Midbrain (tissue), 1 donor: ENCODE data around the gene UBE2O.

Source experiments
- DNase-seq: peaks from one replicate; lab custom pipeline; 2025; lab: John Stamatoyannopoulos, UW

Gene UBE2O

DNA sequence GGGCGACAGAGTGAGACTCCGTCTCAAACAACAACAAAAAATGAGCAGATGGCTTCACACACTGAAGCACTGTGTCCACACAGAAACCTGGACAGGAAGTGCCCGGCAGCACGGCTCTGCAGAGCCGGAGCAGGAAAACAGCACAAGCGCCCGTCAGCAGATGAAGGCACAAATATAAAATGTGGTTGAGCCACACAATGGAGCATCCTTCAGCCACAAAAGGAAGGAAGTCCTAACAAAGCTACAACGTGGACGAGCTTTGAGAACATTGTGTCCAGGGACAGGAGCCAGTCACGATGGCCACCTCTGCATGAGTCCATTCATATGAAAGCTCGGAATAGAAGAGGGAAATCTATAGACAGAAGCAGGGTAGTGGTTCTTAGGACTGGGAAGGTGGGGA, 32.6 kb upstream of the UBE2O start:
- DNase-seq, result peak; percentile 63

DNA sequence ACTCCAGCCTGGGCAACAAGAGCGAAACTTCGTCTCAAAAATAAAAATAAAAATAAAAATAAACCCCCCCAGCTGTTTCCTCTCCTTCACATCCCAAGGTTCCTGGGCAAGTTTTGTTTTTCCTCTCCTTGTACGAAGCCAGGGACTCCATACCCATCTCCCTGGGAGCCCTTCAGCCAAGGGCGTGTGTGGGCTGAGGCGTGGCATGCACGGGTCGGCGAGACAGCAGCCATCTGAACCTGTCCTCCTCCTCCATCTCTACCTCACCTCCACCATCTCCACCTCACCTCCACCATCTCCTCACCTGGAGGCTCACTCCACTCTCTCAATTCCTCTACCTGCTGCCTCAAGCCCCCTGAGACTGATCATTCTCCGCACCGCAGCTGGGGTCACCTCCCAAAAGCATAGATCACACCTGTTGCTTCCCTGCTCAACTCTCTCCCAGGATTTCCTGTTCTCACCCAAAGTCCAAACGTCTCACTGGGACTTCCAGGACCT, 31.3 kb upstream of the UBE2O start:
- no peak for DNase-seq

DNA sequence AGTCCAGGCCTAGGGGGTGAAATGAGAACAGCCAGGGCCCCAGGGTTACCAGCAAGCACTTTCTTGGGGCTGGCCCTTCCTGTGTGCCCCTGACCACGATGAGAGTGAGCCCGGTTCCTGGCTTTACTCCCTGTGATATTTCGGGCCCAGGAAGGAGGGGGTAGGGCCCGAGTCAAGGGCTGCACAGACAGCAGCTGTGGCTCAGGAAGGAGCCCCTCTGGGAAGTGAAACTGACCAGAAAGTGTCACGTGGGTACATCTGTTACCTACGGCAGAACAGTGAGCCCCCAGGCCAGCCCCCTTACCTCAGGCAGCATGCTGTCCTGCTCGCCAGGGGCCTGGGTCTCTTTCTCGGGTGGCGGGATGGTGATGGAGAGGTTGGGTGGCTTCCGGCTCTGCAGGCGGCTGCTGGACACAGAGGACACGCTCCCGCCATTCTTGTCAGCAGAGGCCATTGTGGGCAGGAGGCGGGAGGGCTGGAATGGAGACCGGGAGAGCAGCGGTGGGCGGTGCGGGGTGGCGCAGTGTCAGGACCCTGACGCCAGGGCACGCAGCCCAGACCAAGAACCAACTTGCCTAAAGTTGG, 28.2 kb upstream of the UBE2O start:
- peak; percentile 30 for DNase-seq

DNA sequence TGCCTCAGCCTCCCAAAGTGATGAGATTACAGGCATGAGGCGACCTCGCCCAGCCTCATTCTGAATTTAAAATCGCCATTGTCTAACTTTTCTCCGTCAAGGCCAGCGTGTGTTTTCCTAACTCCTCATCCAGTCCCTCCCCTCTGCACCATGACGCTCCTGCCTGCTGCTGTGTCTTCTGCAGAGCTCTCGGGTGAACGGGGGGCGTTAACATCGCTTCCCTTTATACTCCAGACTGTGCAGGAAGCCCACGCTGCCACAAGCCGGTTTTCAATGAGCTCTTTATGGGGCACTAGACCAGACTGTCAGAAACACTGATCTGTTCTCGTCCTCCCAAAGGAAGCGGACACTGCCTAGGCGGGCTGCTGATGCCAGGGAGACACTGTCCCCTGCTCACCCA, 27.7 kb upstream of the UBE2O start:
- DNase-seq, result no peak

DNA sequence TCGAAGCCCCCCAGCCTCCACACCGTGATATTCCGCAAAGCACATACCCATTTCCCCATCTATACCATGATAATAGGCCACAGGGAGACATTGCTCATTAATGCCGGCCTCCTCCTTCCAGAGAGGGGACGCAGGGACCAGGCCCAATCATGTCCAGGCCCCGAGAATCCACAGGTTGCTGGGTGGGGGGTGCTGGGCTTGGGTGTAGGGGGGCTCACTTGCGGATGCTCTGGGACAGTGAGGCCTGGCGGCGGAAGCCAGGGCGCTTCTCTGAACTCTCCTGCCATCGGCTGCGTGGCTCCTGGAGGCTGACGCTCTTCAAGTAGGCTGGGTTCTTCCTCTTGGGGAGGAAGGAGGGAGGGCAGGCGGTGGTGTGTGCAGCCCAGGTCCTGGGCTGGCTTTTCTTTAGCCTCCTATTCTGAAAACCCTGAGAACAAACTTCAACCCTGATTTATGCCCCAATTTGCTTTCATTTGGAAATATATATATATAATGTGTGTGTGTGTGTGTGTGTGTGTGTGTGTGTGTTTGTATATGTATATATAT, 26.6 kb upstream of the UBE2O start:
- no peak for DNase-seq

DNA sequence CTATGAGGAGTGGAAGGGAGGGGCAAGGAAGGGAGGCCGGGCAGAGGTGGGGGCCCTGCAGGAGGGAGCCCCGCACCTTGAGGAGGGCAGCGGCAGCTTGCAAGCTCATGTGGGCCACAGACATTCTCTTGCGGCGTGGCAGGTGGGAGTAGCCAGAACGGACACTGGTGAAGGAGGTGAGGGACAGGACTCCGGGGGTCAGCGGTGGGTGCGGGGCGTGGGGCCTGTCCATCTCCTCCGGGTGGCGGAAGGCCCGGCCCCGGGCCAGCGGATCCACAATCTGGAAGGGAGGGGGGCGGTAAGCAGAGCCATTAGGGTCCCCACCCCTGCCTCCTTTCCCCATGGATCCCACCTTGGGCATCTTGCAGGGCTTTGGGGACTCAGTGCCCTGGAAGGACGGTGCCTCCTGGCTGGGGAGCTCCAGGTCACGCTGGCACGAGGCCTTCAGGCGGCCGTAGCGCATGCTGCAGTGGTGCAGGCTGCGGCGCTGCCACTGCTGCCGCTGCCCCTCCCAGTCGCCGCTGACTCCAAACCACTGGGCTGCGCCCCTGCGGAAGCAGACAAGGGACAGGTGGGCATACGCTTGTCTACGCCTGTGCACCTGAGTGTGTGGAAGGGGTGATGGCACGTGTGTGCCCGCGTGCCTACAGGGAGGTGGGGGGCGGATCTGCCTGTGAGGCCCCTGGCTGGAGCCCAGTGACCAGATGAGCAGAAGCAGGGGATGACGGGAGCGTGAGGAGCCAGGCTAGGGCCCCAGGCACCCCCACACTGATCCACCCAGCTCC, 26.0 kb upstream of the UBE2O start:
- DNase-seq, result no peak

DNA sequence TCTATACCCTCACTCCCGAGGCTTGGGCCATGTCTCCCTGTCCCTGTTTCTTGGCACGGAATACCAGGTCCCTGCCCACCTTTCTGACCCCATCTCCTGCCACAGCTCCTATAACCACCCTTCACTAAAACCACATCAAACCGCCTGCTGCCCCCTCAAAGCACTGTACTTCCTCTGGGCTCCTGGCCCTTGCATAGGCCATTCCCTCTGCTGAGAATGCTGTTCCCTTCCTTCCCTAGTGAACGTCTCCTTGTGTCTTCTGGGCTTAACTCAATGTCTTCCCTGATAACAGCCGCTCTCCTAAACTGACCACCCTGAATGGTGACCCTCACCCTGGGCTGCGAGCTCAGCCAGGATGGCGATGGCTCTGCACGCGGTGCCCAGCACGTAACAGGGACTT, 25.1 kb upstream of the UBE2O start:
- DNase-seq, result no peak

DNA sequence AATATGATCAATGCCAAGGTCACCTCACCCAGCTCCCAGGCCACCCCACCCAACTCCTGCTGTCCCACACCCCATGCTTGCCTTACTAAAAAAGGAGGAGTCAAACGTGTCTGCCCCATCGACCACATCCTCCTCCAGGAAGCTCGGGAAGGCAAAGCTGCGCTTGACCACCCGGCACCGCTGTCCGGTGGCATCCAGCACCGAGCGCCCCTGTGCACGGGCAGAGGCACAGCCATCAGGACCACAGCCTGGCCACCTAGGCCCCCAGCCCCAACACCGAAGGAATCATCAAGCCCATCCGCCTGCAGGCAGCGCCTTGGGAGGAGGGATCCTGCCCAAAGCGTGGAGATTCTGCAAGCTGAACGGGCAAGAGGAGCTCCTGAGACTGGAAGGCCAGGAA, 24.6 kb upstream of the UBE2O start:
- no peak for DNase-seq

DNA sequence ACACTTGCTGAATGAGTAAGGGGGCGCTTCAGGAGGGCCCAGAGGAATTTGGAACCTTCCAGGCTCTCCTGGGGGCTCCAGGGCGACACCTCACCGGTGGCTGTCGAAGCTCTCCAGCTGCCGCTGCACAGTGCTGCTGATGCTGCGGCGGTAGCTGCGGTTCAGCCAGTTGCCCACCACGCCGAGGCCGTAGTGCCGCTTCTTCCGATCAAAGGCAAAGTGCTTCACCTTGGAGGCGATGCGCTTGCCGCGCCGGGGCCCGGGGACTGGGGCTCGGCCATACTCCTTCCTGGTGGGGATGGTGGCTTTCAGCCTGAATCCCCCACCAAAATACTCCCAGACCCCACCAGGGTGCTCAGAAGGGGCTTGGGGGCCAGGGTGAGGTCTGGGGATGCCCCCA, 23.8 kb upstream of the UBE2O start:
- DNase-seq, result no peak

DNA sequence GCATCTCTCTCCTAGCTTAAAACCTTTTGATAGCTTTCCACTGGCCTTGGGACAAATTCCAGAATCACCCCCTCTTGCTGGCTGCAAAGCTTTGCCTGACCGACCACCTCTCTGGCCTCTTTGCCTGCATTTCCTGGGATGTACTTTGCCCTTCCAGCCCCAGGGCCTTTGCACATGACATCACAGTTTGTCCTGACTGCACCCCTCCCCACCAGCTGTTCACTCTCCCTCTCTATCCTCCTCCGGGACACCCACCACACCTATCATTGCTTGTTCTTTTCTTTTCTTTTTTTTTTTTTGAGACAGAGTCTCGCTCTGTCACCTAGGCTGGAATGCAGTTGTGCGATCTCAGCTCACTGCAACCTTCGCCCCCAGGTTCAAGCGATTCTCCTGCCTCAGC, 22.4 kb upstream of the UBE2O start:
- no peak for DNase-seq

DNA sequence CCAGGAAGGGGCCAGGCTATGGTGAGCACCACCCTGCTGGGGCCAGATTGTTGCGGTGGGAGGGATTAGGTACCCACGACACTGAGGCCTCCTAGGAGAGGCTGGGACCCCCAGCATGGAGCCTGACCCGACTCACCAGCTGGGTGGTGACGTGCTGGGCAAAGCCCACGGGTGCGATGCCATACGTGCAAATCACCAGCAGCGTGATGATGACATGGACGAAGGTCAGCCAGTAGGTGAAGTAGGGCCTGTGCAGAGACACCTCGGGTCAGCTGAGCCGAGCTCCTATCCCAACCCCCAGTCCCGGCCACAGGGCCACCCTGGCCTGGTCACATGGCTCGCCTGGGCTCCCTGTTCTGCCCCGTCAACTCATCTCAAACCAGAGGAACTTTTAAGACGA, 21.9 kb upstream of the UBE2O start:
- no peak for DNase-seq

DNA sequence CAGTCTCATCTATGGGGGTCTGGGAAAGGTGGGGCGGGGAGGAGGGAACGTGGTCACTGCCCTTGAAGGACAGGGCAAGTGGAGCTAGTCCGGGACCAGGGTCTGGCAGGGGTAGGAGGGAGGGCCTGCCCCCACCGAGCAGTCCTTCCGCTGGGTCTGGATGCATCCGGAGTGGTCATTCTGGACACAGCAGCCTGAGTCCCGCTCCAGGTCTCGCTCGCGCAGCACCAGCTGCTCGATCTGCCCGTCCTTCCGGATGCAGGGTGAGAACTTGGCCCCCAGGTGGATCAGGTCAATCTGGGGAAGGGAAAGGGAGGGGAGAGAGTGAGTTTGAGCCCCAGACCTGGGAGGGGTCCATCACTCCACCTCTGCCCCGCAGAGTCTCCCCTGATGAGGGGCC, 21.3 kb upstream of the UBE2O start:
- DNase-seq, result no peak

DNA sequence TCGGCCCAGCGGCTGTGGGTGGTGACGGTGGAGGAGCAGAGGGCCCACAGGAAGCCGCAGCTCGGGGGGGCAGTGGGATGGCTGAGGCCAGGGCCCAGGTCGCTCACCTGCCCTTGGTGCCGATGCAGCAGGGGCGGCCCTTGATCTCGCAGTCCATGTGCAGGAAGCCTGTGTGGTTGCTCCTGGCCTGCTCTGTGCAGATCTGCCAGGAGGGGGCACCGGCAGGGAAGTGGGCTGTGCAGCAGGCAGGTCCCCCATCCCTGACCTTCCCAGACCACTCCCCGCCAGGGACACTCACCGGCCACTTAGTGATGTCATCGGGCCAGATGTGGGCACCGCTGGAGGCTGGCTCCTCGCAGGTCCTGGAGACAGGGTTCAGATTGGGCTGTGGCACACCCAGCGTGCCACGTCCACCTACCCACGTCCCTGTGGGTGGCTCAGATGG, 20.6 kb upstream of the UBE2O start:
- DNase-seq, result no peak

DNA sequence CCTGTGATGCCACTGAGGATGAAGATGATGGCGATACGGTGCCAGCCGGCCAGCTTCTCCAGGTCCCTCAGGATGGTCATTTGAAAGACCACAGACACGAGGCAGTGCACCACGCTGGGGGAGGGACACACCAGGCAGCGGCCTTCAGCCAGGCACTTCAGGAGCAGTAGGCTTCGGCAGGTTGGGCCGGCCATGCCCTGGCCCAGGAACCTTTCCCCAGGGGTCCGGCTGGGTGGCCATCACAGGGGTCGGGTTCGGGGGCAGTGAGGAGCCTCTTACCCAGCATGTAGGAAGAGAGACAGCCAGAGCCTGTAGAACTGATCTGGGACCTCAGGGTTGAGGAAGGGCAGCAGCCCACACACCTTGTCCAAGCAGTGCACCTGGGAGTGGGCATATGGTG, 19.8 kb upstream of the UBE2O start:
- no peak for DNase-seq

DNA sequence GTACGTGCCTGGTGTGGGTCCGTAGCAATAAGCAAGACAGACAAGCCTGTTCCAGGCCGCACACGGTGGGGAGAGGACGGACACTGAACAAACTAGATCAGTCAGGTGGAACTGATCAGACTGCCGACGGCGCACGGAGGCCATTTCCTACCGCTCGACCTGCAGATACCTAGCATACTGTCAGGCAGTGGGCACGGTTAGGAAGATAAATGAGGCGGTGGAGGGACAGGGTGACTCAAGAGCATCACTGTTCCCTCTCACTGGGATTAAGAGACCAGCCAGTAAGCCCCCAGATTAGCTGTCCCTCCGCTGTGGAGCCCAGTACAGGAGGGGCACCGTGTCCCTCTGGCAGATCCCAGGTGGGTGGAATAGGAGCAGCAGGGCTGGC, 19.3 kb upstream of the UBE2O start:
- no peak for DNase-seq

DNA sequence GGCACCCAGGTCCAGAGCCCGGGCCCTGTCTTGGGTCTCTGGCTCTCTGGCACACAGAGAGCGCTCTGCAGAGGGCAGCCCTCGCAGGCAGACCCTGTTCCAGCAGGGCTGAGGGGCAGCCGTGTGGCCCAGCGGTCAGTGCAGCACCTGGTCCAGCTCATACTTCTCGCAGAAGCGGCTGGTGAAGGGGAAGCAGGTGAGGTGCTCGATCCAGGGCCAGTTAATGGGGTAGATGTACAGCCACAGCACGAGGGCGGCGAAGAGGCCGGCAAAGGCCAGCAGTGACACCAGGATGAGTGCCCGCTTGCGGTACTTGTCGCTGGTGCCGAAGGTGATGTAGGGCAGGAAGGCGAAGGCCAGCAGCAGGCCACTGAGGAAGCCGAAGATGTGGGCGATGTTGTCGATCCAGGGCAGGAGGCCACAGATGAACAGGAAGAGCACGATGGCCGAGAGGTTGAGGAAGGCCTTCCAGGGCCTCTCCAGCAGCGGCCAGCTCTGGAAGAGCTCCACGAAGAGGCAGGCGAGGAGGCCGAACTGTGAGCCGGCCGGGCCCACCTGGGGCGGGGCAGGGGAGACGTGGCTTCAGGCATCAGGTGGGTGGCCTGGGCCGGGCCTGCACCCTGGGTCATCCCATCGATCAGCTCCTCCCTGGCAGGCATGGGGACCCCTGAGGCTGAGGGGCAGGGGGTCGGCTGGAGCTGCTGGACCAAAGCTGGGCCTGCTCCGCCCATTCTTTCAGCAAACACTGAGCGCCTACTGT, 18.7 kb upstream of the UBE2O start:
- no peak for DNase-seq

DNA sequence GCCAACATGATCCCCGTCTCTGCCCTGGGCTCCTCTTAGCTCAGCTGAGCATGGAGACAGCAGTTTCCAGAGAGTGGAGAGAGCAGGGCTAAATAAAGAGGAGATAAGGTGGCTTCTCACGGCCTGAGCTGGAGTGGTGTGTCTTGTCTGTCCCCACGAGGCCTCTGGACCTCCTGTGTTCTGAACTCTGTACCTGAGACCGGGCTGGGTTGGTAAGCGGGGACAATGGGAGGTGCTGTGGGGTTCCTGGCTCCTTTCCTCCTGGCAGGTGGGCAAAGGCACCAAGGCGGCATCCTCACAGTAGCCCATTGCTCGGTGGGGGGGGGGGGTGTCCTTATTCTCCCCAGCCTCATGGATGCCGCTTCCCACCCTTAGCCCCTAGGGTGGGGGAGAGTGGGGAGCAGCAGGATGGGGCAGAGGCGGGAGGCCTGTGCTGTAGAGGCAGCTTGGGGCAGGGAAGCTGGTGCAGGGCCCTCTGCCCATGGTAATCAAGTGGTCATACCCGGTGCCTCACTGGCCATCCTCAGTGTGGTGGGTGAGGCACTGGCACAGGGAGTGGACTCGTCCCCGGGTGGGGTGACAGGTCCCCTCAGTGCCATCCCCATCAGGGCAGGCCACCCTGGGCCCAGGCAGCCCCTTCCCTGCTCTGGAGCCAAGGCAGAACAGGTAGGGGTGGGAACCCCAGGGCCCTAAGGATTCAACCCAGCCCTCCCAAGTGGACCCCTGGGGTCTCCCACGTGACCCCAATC, 17.2 kb upstream of the UBE2O start:
- DNase-seq, result no peak

DNA sequence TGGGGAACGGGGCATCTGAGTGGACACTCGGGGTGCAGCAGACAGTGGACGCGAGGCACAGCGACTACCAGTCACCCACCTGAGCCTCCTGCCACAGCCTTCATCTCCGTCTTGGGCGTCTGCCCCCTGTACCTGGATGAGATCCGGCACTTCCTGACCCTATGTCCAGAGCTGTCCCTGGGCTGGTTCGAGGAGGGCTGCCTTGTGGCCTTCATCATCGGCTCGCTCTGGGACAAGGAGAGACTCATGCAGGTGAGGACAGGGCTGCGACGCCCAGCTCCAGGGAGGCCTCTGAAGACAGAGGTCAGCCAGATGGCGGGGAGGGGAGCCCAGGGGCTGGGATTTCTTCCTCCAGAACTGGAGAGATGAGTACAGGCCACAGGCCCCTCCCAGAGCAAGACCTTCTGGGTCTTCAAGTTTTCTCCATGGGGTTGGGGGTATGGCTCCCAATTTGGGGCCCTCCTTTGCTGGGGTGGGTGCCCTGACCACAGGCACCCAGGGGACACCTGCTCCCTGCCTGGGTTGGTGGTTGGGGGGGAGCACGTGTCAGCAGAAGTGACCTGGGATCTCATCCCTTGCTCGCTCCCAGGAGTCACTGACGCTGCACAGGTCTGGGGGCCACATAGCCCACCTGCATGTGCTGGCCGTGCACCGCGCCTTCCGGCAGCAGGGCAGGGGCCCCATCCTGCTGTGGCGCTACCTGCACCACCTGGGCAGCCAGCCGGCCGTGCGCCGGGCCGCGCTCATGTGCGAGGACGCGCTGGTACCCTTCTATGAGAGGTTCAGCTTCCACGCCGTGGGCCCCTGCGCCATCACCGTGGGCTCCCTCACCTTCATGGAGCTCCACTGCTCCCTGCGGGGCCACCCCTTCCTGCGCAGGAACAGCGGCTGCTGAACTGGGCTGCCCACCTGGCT, 16.4 kb upstream of the UBE2O start:
- DNase-seq, result no peak

DNA sequence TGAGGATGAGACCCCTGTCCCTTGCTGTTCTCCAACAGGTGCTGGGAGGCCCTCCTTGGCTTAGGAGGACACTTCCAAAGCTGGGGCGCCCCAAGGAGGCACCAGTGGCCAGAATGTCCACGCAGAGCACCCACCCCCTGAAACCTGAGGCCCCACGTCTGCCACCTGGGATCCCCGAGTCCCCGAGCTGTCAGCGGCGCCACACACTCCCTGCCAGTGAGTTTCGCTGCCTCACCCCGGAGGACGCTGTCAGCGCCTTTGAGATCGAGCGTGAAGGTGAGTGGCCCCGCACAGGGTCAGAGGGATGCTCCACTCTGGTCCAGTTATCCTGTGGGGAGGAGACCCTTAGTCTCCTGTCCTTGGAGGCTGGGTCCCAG, 15.7 kb upstream of the UBE2O start:
- no peak for DNase-seq

DNA sequence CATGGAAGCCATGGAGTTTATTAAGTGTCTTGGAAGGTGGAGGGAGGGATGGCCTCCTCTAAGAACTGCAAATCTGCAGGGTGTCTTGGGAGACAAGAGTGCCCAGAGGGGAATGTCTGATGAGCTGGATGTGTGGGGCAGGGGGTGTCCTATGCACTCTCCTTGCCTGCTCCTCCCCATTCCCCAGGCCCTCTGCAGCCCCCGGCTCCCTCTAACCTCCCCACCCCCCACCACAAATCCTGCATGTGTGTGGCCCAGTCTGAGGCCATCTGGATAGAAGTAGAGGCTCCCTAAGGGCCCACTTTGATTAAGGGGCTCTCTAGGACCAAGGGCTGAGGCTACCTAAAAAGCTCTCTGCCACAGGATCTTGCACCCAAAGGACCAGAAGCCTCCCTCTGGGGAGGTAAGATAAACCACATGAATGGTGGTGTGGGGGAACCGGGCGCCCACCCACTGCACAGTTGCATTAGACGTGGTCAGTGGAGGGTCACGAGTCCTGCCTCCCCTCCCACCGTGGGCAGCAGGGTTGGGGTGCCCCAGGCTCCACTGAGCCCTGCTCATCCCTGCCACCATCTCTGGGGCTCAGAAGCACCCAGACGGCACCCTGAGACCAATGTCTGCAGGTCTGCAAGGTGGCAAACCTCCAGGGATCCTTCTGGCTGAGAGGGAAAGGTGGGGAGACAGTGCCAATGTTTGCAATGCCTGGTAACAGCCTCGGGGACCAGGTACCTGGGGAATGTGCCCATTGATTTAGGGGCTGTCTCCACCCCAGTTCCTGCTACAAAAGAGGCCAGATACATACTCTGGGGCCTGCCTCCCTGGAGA, 15.1 kb upstream of the UBE2O start:
- no peak for DNase-seq
